Measurements from ENCODE around the gene ZNF750.

- TF ChIP-seq POLR2A (IDR thresholded peaks at IDR 0.05) (no peak), POLR2AphosphoS5 (IDR thresholded peaks at IDR 0.05) (no peak)
Measured at GRCh38 chr17:82831041-82831817, 8.6 kb downstream of the ZNF750 start.
